ENCODE measurements around the gene WRAP53. TPM values are rescaled to one million over a fixed set of nuclear protein-coding genes. Genes with fewer than 3 reads are reported as not detected.
"Not testable (repeated sequence)": the region's sequence is repeated elsewhere in the genome, so short reads cannot be mapped to it uniquely, and the experiment has no call there.

Gene WRAP53
- total RNA-seq (1 to 10 TPM; 2.0 to 5.0 (median 3.8) TPM), polyA plus RNA-seq (10 to 100 TPM in 1 of 2 donors, 1 to 10 TPM in 1; 9.1 to 13.5 TPM)

GRCh38 chr17:7687908-7688807 lies at the start of gene WRAP53:
TSS of gene WRAP53 (plus strand) at chr17:7688477. CDS start at chr17:7688649, 172 bp downstream.
- H3K4me3 ChIP-seq = peak within 1 kb of the TSS; percentile 45 to 91 (median 64)
- no peaks in the 10 kb centered on the region for H3K36me3 ChIP-seq
- H3K27ac ChIP-seq = peak within 1 kb of the TSS; percentile 93 to 98 (median 97)
- DNase-seq (peak; percentile 95 to 98 (median 97)), FAIRE-seq (peak; percentile 91), ATAC-seq (peak; percentile 82 to 89 (median 86))
- H3K9me3 ChIP-seq = no peaks in the 10 kb centered on the region
- H3K4me1 ChIP-seq = peaks cover 3 to 25% (median 19%) of the 10 kb centered on the region in 3 donors
- intact Hi-C loops (cut with DNase I) = no loop called here
- WGBS, 2 donors = 0% methylated on average over 51 of the region's 51 CpGs
- no peaks in the 10 kb centered on the region for H3K27me3 ChIP-seq
- TF ChIP-seq, protein P1, sequence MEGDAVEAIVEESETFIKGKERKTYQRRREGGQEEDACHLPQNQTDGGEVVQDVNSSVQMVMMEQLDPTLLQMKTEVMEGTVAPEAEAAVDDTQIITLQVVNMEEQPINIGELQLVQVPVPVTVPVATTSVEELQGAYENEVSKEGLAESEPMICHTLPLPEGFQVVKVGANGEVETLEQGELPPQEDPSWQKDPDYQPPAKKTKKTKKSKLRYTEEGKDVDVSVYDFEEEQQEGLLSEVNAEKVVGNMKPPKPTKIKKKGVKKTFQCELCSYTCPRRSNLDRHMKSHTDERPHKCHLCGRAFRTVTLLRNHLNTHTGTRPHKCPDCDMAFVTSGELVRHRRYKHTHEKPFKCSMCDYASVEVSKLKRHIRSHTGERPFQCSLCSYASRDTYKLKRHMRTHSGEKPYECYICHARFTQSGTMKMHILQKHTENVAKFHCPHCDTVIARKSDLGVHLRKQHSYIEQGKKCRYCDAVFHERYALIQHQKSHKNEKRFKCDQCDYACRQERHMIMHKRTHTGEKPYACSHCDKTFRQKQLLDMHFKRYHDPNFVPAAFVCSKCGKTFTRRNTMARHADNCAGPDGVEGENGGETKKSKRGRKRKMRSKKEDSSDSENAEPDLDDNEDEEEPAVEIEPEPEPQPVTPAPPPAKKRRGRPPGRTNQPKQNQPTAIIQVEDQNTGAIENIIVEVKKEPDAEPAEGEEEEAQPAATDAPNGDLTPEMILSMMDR (IDR thresholded peaks at IDR 0.05) = peak; percentile 92 to 99 (median 98)

DNA sequence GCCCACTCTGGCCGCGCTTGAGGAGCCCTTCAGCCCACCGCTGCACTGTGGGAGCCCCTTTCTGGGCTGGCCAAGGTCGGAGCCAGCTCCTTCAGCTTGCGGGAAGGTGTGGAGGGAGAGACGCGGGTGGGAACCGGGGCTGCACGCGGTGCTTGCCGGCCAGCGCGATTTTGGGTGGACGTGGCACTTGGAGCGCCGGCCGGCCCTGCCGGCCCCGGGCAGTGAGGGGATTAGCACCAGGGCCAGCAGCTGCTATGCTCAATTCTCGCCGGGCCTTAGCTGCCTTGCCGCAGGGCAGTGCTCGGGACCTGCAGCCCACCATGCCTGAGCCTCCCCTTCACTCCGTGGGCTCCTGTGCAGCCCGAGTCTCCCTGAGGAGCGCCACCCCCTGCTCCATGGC lies 47.5 kb upstream of the WRAP53 start:
- Histone ChIP-seq H3K4me1 (no peaks in the 10 kb centered on the region), H3K27ac (no peak overlapping the region), H3K9me3 (no peaks in the 10 kb centered on the region), H3K36me3 (no peaks in the 10 kb centered on the region), H3K27me3 (no peaks in the 10 kb centered on the region), H3K4me3 (no peak overlapping the region)
- intact Hi-C loops (cut with DNase I) = no loop called here
- ATAC-seq (no peak), DNase-seq (no peak), FAIRE-seq (no peak)
- WGBS, 2 donors = 91 to 94% methylated on average over 26 of the region's 26 CpGs
- TF ChIP-seq, protein P1 (IDR thresholded peaks at IDR 0.05) = no peak

DNA sequence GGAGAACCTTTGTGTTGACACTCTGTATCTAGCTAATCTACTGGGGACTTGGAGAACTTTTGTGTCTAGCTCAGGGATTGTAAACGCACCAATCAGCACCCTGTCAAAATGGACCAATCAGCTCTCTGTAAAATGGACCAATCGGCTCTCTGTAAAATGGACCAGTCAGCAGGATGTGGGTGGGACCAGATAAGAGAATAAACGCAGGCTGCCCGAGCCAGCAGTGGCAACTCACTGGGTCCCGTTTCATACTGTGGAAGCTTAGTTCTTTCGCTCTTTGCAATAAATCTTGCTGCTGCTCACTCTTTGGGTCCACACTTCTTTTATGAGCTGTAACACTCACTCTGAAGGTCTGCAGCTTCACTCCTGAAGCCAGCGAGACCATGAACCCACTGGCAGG lies 46.6 kb upstream of the WRAP53 start:
- WGBS, 2 donors = 56 to 57% methylated on average over 7 of the region's 7 CpGs
- H3K4me1 ChIP-seq; H3K27ac ChIP-seq; H3K36me3 ChIP-seq; DNase-seq; H3K4me3 ChIP-seq; intact Hi-C loops (cut with DNase I); H3K27me3 ChIP-seq; FAIRE-seq; ATAC-seq; H3K9me3 ChIP-seq: not testable (repeated sequence)

- ATAC-seq (no peak), DNase-seq (no peak), FAIRE-seq (no peak)
- no peaks in the 10 kb centered on the region for H3K4me1 ChIP-seq
- no peaks in the 10 kb centered on the region for H3K27me3 ChIP-seq
- WGBS, 2 donors = 79 to 91% methylated on average over 4 of the region's 4 CpGs
- H3K27ac ChIP-seq = no peak overlapping the region
- H3K36me3 ChIP-seq = no peaks in the 10 kb centered on the region
- TF ChIP-seq, protein P1 (IDR thresholded peaks at IDR 0.05) = no peak
- intact Hi-C loops (cut with DNase I) = no loop called here
- H3K4me3 ChIP-seq = no peak overlapping the region
- H3K9me3 ChIP-seq = no peaks in the 10 kb centered on the region
These were observed 43.5 kb upstream of the WRAP53 start for GRCh38 chr17:7644775-7645174.

DNA sequence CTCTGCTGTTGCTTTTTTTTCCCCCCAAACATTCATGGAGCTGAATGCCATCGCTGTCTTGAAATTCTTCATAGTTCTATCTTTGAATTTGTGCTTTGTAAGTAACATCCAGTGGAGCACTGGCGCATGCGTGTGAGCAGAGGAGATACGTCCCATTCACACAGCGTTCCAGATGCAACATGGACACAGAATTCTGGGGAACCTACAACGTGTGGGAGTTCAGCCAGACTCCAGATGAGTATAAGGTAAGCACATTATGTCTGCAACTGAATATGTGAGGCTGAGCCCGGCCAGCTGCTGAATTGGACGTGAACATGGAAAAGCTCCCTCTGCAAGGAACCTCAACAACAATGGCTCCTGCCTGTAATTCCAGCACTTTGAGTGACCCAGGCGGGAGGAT lies 41.8 kb upstream of the WRAP53 start:
- FAIRE-seq = no peak

More for the DNA sequence above, 41.8 kb upstream of the WRAP53 start:
- H3K27me3 ChIP-seq = no peaks in the 10 kb centered on the region
- no peaks in the 10 kb centered on the region for H3K36me3 ChIP-seq
- intact Hi-C loops (cut with DNase I) = no loop called here
- no peaks in the 10 kb centered on the region for H3K9me3 ChIP-seq
- 70 to 88% methylated on average over 9 of the region's 9 CpGs for WGBS, 2 donors
- H3K4me3 ChIP-seq = no peak overlapping the region
- TF ChIP-seq, protein P1 (IDR thresholded peaks at IDR 0.05) = no peak
- no peak overlapping the region for H3K27ac ChIP-seq
- ATAC-seq (no peak), DNase-seq (no peak)
- H3K4me1 ChIP-seq = peaks cover 3 to 8% (median 7%) of the 10 kb centered on the region in 3 donors

All from pancreas (tissue), 10 donors.